ENCODE data around the gene NKTR. TPM values are rescaled to one million over a fixed set of nuclear protein-coding genes. Genes with fewer than 3 reads are reported as not detected.

The NKTR gene
- total and polyA plus RNA-seq, 2 experiments from 2014 or later, result 81.3 to 117 TPM

GRCh38 chr3:42685363-42685881, 84.9 kb downstream of the NKTR start, which contains the start of gene KLHL40 (continued):
- TF ChIP-seq ZNF462 (CRISPR knock-in tag; IDR thresholded peaks at IDR 0.05), result no peak
- TF ChIP-seq CTCF (conservative IDR thresholded peaks at IDR 0.05; ENCODE audit: low read depth in 2 of 2), result no peak
- TF ChIP-seq POLR2AphosphoS5 (IDR thresholded peaks at IDR 0.05; ENCODE audit: low read depth), result no peak

- H3K4me3 Mint-ChIP-seq, result no peak overlapping the region
- H3K79me2 ChIP-seq (replicated peaks; ENCODE audit: insufficient read depth), result no peaks in the 10 kb centered on the region
- H3K27ac ChIP-seq (ENCODE audit: low read depth), result no peak overlapping the region
- H3K36me3 ChIP-seq (ENCODE audit: insufficient read depth), result no peaks in the 10 kb centered on the region
- no peak overlapping the region for H3K4me3 ChIP-seq
- H4K20me1 ChIP-seq (replicated peaks; ENCODE audit: insufficient read depth), result no peaks in the 10 kb centered on the region
- H3K9me2 ChIP-seq (ENCODE audit: insufficient read depth), result no peaks in the 10 kb centered on the region
- H3K4me2 ChIP-seq, result no peak overlapping the region
- peaks cover 14% of the 10 kb centered on the region for H3K27me3 Mint-ChIP-seq (ENCODE audit: insufficient read depth, low read depth, poor library complexity)
- no peak for ATAC-seq
- H3K9me3 Mint-ChIP-seq, result no peaks in the 10 kb centered on the region
- no peaks in the 10 kb centered on the region for H3K27me3 ChIP-seq (ENCODE audit: insufficient read depth)
- DNase-seq (ENCODE audit: low spot score), result no peak
- no peak overlapping the region for H3K27ac Mint-ChIP-seq
- H3F3A ChIP-seq (replicated peaks; ENCODE audit: low read depth), result no peaks in the 10 kb centered on the region
- peak overlapping the region; percentile 32; the same call in 1 of the 2 replicates for H2AFZ ChIP-seq
- no peaks in the 10 kb centered on the region for H3K36me3 Mint-ChIP-seq (ENCODE audit: low read depth)
- H3K4me1 Mint-ChIP-seq, result peaks cover 19% of the 10 kb centered on the region
- H3K4me1 ChIP-seq (ENCODE audit: insufficient read depth), result no peaks in the 10 kb centered on the region
- no peak for TF ChIP-seq STAT1 (IDR thresholded peaks at IDR 0.05; ENCODE audit: unreplicated experiment)
- TF ChIP-seq CTCF (conservative IDR thresholded peaks at IDR 0.05; ENCODE audit: low read depth in 2 of 2), result no peak
Measured at GRCh38 chr3:42685891-42686820, 85.7 kb downstream of the NKTR start.

Measured in GM23338 (cell line).